HepG2 (cell line): ENCODE measurements around the gene NKX1-2. TPM values are rescaled to one million over a fixed set of nuclear protein-coding genes. Genes with fewer than 3 reads are reported as not detected.

Experiments
- AFF4 ChIP-seq: sonication (generic); formaldehyde crosslinking; IDR thresholded peaks from 2 replicates; pipeline ENCODE4 v1.4.0; 2020; ENCODE audit warnings: missing genetic modification reagents
- EHMT2 ChIP-seq: fragments of 200-600 bp; sonication (generic); IDR thresholded peaks from 2 replicates; pipeline ENCODE4 v1.7.0; 2017; ENCODE audit warnings: antibody characterized with exemption, low read depth, low read length, borderline replicate concordance
- FOXK1 ChIP-seq: sonication (generic); formaldehyde crosslinking; IDR thresholded peaks from 2 replicates; pipeline ENCODE4 v1.4.0; 2020; ENCODE audit warnings: low read depth, missing genetic modification reagents, borderline replicate concordance
- GABPA ChIP-seq, 2 experiments: IDR thresholded peaks; 2 replicates each; pipeline ENCODE4 v1.6.1; 2011 to 2016; ENCODE audit warnings: low read depth in 2 of 2, low read length in 1 of 2, missing biosample characterization in 1 of 2, missing genetic modification characterization in 1 of 2
- HOXA9 ChIP-seq: sonication (generic); formaldehyde crosslinking; IDR thresholded peaks from 2 replicates; pipeline ENCODE4 v1.8.1; 2022; ENCODE audit warnings: missing genetic modification reagents, mild to moderate bottlenecking, moderate library complexity, borderline replicate concordance
- PBX2 ChIP-seq: IDR thresholded peaks from 2 replicates; pipeline ENCODE4 v1.6.1; 2016; ENCODE audit warnings: control low read depth
- RBM39 ChIP-seq: fragments of 200-400 bp; formaldehyde crosslinking; IDR thresholded peaks from one replicate; pipeline ENCODE4 v1.6.1; 2018; ENCODE audit warnings: antibody characterized with exemption, mild to moderate bottlenecking, low read depth, low read length; ENCODE audit not compliant: poor library complexity, severe bottlenecking
- RXRA ChIP-seq: sonication (generic); formaldehyde crosslinking; IDR thresholded peaks from 2 replicates; pipeline ENCODE4 v1.5.1; 2020; ENCODE audit warnings: missing genetic modification reagents
- SALL2 ChIP-seq: sonication (generic); formaldehyde crosslinking; IDR thresholded peaks from 2 replicates; pipeline ENCODE4 v1.8.1; 2023; ENCODE audit warnings: mild to moderate bottlenecking, missing genetic modification reagents, inconsistent platforms
- STAT6 ChIP-seq: sonication (generic); formaldehyde crosslinking; IDR thresholded peaks from 2 replicates; pipeline ENCODE4 v1.4.0; 2020; ENCODE audit warnings: missing genetic modification reagents, mild to moderate bottlenecking, borderline replicate concordance
- TFAP4 ChIP-seq: sonication (generic); IDR thresholded peaks from 2 replicates; pipeline ENCODE4 v1.6.1; 2016; ENCODE audit warnings: low read depth, borderline replicate concordance
- ZFAT ChIP-seq: sonication (generic); formaldehyde crosslinking; conservative IDR thresholded peaks from 2 replicates; pipeline ENCODE4 v1.8.1; 2023; ENCODE audit warnings: missing genetic modification reagents, inconsistent platforms
- ZKSCAN5 ChIP-seq: sonication (generic); formaldehyde crosslinking; IDR thresholded peaks from 2 replicates; pipeline ENCODE4 v1.5.1; 2020; ENCODE audit warnings: mild to moderate bottlenecking, missing genetic modification reagents
- ZMYM4 ChIP-seq: sonication (generic); formaldehyde crosslinking; IDR thresholded peaks from 2 replicates; pipeline ENCODE4 v1.8.1; 2023; ENCODE audit warnings: mild to moderate bottlenecking, missing genetic modification reagents
- ZNF180 ChIP-seq: sonication (generic); formaldehyde crosslinking; IDR thresholded peaks from 2 replicates; pipeline ENCODE4 v1.4.0; 2020; ENCODE audit warnings: low read depth, missing genetic modification reagents, borderline replicate concordance
- ZNF343 ChIP-seq: sonication (generic); formaldehyde crosslinking; IDR thresholded peaks from 2 replicates; pipeline ENCODE4 v1.4.0; 2020; ENCODE audit warnings: mild to moderate bottlenecking, missing genetic modification reagents
- ZNF414 ChIP-seq: sonication (generic); formaldehyde crosslinking; IDR thresholded peaks from 2 replicates; pipeline ENCODE4 v1.5.0; 2020; ENCODE audit warnings: missing genetic modification reagents
- ZNF652 ChIP-seq: IDR thresholded peaks from 2 replicates; pipeline ENCODE4 v1.6.1; 2016; ENCODE audit warnings: low read depth, borderline replicate concordance
- ZSCAN25 ChIP-seq: sonication (generic); formaldehyde crosslinking; IDR thresholded peaks from 2 replicates; pipeline ENCODE4 v1.8.0; 2022; ENCODE audit warnings: mild to moderate bottlenecking, missing genetic modification reagents
- polyA plus RNA-seq, 8 experiments: library from polyadenylated mRNA; depleted of rRNA in 3 of 8; stranded (reverse) in 7 of 8; unstranded in 1 of 8; fragments of >200 nt; fragmentation: Illumina TruSeq in 4 of 8; extraction: Trizol in 4 of 8; gene quantifications; 2 replicates each; pipeline versions ENCODE4 v1.2.1 to v1.2.3, GENCODE V29; 2011 to 2016; ENCODE audit warnings: low read depth in 4 of 8, missing spikeins in 1 of 8, mixed read lengths in 1 of 8; ENCODE audit not compliant: insufficient read depth in 1 of 8
- total RNA-seq, 5 experiments: library from RNA; depleted of rRNA; stranded (reverse); fragments of >200 nt; fragmentation: Illumina TruSeq; extraction: Trizol; gene quantifications; 2 replicates each; pipeline ENCODE4 v1.2.3, GENCODE V29; 2016; ENCODE audit warnings: low read depth in 1 of 5

The NKX1-2 gene
- total and polyA plus RNA-seq, 2 of the 13 experiments (the other 11 are each of a cell fraction or from before 2014, with no cell fraction given): not detected

GRCh38 chr10:124418726-124419501 lies 30.9 kb downstream of the NKX1-2 start, which contains the start of gene OAT (continued):
- TF ChIP-seq STAT6 (CRISPR knock-in tag): no peak
- TF ChIP-seq ZMYM4 (CRISPR knock-in tag): peak; percentile 93
- TF ChIP-seq ZNF180 (CRISPR knock-in tag): no peak
- TF ChIP-seq ZNF652 (CRISPR knock-in tag): no peak
- TF ChIP-seq FOXK1 (CRISPR knock-in tag): 0 out of 2 replicates have a peak, but pooled peaks have one; percentile 24
- TF ChIP-seq TFAP4: peak; percentile 69; the same call in 1 of the 2 replicates
- no peak for TF ChIP-seq GABPA (IDR thresholded peaks at IDR 0.05; ENCODE audit: low read depth, low read length)
- TF ChIP-seq GABPA (CRISPR knock-in tag; IDR thresholded peaks at IDR 0.05; ENCODE audit: low read depth): no peak
- TF ChIP-seq ZFAT: no peak
- 0 out of 2 replicates have a peak, but pooled peaks have one; percentile 25 for TF ChIP-seq ZKSCAN5 (CRISPR knock-in tag)
- TF ChIP-seq RXRA (CRISPR knock-in tag): peak; percentile 71
- TF ChIP-seq RBM39: peak; percentile 33
- peak; percentile 26 for TF ChIP-seq ZNF343 (CRISPR knock-in tag)
- no peak for TF ChIP-seq AFF4 (CRISPR knock-in tag)
- no peak for TF ChIP-seq ZSCAN25
- peak; percentile 78; the same call in 1 of the 2 replicates for TF ChIP-seq SALL2 (CRISPR knock-in tag)
- no peak; the same call in 1 of the 2 replicates for TF ChIP-seq PBX2 (CRISPR knock-in tag)
- TF ChIP-seq EHMT2: no peak; the same call in 1 of the 2 replicates
- no peak for TF ChIP-seq HOXA9 (CRISPR knock-in tag)
- TF ChIP-seq ZNF414 (CRISPR knock-in tag): peak; percentile 53; the same call in 1 of the 2 replicates
